HCT116 (cell line): ENCODE measurements around the gene DIPK2B.

Experiments
- ZNF274 ChIP-seq: fragments of 200-500 bp; sonication (Bioruptor generic); IDR thresholded peaks from 2 replicates; pipeline ENCODE4 v1.6.1; 2014; ENCODE audit warnings: mild to moderate bottlenecking, low read depth, low read length, inconsistent platforms
- TF ChIP-seq, protein P1 (sequence below): IDR thresholded peaks from 2 replicates; pipeline ENCODE4 v1.6.1; 2012

DNA sequence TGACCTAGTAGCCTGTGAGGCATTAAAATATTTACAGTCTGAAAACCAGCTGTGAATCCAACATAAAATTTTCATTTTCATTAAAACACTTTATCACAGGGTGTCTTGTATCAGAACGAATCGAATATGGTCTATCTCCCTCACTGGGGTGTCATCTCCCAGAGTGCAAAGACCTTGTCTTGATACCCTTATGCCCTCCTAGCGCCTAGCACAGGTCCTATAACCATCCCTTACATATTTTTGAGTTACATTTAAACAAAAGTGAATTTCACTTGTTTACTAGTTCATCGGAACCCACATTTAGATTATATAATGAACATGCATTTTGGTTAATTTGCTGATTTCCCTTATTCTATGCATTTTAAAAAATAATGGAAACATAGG, 14.0 kb downstream of the DIPK2B start:
- no peak for TF ChIP-seq ZNF274
- TF ChIP-seq, protein P1, sequence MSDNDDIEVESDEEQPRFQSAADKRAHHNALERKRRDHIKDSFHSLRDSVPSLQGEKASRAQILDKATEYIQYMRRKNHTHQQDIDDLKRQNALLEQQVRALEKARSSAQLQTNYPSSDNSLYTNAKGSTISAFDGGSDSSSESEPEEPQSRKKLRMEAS, result no peak
